Stimulated activated CD8-positive, alpha-beta memory T cell treated with anti-CD3 and anti-CD28 coated beads, Interleukin-12 subunit alpha, Interleukin-12 subunit beta, amount 100 ng/mL, for 24 hours (primary cell): ENCODE data around the gene MDM4.

ENCODE experiments used
- DNase-seq: peaks from one replicate; pipeline ENCODE4 v3.0.0-alpha.2; 2020; ENCODE audit errors: extremely low read depth

The MDM4 gene

DNA sequence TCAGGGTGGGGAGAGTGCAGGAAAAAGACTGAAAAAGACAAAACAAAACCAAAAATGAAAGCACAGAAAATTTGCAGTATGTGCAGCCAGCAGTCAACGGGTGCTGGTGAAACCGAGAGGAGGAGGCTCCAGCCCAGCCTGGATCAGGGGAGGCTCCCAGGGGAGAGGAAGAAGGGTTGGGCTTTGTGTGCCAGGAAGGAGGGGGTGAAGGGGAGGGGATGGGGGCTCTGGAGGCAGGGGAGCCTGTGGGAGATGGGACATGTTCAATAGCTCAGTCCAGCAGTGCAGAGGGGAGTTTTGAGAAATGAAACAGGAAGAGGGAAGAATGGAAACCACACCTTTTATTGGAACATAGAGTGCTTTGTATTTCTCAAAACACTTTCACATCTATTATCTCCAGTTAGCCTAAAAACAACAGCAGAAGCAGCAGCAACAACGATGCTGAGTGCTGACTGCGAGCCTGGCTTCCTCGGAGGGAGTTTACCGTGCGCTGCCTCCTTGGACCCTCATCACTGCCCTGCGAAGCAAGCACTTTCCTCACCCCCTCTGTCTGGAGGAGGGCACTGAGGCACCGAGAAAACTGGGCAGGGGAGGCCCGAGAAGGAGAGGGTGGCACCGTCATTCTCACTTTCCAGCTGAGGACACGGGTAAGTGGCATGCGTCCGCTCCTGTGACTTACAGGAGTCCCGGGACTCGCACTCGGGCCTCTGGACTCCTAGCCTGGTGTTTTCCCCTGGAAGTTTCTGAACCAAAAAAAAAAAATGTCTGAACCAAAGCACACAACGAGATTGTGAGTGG lies 62.9 kb downstream of the MDM4 start:
- DNase-seq = no peak

DNA sequence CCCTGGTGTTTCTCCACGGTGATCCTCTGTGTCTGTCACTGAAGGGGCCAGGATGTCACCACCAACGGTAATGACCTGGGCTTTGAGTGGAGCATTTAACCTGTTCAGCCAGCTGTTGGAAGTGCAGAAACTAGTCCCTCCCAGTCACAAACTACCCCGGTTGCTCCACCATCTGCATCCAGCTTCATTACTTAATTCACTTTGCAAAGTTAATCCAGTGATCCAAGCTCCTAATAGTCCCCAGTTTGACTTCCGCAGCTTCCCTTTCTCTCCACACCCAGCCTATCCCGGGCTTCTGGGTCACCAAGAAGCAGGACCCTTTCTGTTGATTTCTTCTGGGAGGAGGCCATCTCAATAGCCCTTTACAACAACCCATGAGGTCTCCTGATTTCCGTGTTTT lies 63.5 kb downstream of the MDM4 start:
- no peak for DNase-seq

DNA sequence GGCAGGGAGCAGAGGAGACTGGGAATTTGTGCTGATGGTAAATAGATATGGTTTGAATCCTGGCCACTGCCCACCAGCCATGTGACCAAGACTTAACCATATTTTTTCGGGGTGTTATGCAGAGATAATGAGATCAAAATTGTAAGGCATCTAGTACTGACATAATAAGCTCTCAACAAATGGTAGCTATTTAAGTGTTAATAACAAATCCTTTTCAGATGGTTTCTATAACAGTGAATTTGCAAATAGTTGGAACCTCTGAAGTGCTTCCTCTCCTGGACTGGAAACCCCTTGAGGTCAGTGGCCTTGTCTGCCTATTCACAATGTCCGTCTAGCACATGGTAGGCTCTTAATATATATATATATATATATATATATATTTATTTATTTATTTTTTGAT lies 64.7 kb downstream of the MDM4 start:
- no peak for DNase-seq

DNA sequence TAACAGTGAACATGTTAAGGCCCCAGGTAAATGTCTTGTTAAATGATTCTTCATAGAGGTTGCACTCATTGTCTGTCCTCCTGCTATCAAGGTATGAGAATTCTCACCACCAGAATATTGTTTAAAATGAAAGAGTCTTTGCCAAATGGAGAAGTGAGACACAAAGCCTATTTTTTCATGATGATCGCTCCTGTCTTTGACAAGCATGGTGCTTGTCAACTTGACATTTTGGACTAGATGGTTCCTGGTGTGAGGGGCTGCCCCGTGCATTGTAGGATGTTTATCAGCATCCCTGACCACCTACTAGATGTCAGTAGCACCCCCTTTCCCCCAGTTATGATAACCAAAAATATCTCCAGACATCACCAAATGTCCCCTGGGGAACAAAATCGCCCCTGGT lies 65.6 kb downstream of the MDM4 start:
- no peak for DNase-seq

DNA sequence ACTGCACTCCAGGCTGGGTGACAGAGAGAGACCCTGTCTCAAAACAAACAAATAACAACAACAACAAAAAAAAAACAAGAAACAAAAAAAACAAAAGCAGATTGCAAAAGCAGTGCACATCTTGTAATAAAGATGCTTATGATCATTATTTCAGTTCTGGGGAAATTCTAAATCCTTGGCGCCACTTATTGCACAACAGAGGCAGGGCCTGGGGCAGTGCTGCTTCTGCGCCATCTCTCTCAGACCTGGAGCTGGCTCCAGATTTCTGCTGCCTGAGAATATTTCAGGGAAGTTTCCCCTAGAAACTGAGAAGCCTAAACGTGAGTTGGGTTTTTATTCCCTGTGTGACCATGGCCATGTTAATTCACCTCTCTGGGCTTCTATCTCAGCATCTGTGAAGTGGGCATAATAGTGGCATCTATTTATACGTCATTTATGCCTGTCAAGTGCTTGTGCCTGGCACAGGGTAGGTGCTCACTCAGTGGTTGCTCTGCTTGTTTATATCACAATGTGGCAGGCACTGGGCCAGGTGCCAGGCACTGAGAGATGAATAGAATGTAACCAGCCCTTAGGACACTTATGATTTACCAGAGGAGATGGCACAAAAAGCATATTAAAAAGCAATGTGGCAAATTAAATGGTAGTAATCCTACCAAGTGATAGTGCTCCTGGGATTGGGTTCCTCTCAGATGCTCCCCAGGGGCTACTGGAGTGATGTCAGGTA lies 67.9 kb downstream of the MDM4 start:
- no peak for DNase-seq

DNA sequence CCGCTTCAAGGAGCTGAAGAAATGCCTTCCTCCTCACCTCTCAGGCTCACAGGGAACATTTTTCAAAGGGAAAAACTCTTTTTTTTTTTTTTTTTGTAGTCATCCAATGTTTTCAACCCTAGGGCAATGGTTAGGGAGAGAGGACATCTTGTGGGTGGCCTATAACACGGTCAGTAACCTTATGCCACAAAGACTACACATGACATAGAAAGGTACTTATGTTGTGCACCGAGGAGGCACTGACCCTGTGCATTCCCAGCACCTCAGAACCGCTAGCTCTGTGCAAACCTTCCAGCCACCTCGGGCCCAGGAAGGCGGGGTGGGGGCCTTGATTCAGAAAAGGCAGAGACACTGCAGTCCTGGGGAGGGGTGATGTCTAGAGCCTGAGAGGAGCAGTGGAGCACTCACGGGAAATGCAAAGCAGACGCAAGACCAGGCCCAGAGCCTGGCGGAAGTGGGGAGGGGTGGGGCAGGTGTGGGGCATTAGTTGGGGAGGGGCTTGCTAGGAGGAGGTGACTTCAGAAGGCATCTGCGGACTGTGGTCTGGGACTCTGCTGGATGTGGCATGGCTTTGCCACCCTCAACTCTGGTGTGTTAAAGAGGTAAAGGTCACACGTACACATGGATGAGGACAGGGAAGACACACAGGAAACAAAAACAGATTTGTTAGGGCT lies 68.6 kb downstream of the MDM4 start:
- no peak for DNase-seq

DNA sequence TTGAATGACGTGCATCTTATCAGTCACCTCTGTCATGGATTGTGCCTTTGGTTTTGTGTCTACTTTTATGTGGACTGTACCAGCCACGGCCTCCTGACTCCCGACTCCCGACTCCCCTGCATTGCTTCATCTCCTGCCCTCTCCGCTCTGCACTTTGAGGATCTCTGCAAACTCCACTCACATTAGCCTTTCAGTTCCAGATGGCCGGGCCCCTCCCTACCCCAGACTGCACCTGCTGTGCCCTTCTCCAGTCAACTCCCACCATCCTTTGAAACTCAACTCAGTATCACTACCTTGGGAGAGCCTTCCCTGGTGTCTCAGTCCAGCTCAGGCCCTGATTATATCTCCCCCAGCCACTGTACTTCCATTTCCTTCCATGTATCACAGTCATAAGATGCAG lies 71.4 kb downstream of the MDM4 start:
- DNase-seq = no peak

DNA sequence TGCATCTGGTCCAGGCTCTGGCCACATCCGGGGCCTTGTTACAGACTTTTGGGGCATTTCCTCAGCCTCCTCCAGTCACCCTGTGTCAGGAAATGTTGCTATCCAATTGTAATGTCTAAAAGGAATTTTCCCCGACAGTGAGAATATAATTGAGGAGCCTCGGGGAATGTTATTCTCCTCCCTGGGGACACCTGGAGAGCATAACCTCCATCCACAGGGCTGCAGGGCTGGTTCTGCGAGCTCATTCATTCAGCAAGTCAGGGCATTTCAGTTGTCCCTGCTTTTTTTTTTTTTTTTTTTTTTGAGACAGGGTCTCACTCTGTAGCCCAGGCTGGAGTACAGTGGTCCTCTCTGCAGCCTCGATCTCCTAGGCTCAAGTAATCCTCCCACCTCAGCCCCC lies 72.6 kb downstream of the MDM4 start:
- no peak for DNase-seq

DNA sequence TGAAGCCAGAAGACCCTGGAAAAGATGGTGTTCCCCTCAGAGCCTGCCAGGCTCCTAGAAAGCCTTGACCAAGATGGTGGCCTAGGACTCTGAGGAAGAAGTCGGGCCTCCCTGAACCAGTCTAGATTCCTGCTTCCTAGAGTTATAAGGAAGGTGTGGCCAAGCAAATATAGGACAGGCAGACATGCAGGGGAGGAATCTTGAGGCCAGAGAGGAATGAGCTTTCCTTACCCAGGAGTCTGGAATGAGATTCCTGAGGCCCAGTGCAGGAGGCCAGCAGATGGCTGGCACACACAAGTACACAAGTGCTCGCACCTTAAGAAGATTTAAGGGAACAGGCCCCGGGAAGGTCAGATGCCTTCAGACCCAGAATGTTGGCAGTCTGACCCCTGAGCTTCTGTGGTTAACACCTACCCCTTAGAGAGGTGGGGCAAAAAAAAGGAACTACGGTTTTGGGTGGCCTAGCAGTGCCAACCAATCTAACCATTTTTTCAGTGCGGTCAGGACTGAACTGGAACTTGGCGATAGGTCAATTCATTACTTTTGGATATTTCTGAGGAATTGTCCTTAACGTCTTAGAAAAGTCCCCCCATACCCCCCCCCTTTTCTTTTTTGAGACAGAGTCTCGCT lies 73.3 kb downstream of the MDM4 start:
- no peak for DNase-seq

DNA sequence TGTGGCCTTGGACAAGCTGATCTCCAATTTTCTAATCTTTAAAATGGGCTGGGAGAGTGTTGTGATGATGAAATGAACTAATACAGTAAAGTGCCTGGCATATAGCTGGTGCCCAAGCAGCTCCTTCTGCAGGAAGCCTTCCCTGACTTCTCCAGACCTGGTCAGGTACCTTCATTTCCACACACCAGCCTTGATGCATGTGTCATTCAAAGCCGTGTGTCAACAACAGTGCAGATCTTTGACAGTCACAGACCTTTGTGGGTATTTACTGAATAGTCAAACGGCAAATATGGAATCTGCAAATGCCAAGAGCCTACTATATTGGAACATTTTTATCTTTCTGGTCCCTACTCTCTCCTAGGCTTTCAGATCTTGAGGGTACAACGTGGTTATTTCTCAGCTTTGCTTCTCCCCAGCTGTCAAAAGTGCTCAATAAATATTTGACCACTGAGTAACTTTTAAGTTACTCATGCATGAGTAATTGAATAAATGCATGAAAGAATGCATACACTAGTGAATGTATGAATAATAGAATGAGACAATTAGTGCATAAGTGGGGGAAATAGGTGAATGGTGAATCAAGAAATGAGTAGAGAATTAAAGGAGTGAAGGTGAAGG lies 75.4 kb downstream of the MDM4 start:
- no peak for DNase-seq

DNA sequence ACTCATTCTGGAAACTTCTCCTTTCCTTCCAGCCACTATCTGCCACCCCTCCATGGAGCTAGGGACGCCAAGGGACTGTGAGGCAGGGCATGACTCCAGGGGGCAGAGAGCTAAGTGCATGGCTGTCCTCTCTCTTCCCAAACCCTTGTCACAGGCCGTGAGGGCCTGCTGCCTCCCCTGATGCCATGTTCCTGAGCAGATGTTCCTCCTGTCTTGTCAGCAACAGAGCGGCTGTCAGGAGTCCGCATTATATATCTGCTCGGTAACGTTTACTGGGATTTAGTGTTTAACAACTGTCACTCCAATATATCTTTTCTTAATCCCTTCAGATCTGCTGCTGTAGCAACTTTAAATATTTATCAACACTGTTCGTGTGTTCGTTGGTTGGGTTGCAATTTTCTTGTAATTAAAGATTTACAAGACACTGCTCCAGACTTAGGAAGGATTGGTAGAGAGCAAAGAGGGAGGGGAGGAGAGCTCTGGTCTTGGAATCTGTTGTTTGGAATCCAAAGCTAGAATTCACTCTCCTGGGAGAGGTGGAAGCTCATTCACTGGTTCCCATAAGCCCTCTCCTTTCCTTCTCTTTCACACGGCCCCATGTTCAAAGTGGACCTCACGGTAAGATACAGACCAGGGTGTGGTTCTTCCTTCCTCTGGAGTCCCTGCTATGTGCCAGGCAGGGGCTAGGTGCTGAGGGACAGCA lies 76.2 kb downstream of the MDM4 start:
- no peak for DNase-seq

DNA sequence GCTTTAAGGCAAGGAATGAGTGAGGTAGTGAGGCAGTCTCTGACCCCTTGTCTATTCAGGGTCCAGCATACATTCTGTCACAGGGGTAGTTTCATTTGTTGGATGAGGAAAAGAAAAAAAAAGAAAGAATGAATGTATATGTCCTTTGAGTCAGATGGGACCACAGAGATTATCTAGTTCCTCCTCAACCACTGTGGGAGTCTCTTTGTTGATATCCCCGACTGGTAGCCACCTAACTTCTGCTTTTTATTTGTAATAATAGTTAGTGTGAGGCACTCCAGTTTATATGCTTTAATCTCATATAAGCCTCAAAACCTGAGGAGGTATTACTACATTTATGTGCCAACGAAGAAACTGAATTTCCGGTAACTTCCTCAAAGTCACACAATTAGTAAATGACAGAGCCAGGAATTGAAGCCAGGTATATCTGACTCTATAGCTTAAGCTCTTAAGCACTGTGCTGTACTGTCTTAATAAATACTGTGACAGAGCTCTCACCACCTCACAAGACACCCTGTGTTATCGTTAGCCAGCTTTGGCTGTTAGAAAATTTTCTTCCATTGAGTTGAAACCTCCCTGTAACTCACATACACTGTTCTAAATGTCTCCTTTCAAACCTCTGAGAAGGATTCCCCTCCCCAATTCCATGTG lies 82.2 kb downstream of the MDM4 start:
- DNase-seq = no peak

DNA sequence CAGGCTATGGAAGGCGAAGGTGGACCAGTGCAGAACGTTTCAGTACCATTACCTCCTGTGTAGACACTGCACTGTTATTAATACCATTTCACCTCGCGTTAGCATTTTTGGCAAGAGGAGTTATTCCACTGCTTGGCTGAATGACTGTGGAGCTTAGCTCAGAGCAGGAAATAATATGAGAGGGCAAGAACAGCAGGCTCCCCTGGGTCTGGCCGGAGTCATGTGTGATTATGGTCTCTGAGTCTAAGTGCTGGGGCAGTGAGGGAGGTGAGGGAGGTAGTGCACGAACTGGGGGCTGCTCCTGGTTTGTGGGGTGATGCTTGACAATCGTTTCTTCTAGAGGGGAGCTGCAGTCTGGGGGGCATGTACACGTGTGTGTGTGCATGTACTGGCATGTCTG lies 82.9 kb downstream of the MDM4 start:
- DNase-seq = no peak

DNA sequence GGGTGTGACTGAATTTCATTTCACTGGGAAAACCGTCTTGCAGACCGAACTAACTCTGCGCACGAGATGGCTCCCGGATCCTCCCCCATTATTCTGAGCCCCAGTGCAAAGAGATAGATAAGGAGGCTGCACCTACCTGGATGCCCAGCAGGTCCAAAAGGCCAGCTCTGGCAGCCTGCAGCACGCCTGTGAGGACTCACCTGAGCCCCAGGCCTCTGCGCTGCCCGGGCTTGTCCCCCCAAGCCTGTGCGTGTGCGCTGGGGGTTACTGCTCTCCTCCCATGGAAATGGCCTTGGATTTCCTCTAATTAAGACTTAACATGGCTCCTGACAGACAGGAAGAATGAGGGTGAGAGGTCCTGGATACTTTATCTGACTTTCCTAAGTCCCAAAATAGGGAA lies 83.4 kb downstream of the MDM4 start:
- no peak for DNase-seq

DNA sequence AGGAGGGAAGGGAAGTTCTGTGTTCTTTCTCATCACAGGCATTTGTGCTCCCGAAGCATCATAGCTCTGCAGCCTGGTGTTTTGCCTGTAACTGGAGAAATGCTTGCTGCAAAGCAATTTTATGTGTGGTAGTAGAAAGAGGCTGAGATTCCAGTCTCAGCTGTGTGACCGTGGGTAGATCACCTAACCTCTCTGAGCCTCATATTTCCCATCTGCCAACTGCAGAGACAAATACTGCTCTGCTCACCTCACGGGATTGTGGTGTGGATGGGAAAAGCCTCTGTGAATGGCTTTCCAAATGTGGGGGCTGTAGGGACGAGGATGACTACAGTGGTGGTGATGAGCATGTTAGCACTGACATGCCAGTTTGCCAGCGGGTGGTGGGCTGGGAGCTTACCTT lies 84.0 kb downstream of the MDM4 start:
- DNase-seq = no peak

DNA sequence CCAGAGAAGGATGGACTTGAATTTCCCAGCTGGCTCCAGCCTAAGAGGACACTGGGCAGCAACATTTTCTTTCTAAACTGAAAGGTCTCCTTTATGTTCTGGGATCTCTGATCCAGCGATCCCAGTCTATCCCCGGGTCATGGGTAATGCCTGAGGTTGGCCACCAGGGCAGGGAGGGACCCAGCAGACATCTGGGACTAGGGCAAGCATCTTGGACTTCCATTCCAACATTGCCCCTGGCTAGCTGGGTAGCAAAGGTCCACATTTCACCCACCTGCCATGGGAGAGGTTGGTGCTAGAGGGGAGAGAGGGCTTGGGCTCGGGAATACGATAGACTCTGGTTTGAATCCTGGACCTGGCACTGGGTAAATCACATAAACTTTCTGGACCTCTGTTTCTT lies 84.8 kb downstream of the MDM4 start:
- DNase-seq = no peak

DNA sequence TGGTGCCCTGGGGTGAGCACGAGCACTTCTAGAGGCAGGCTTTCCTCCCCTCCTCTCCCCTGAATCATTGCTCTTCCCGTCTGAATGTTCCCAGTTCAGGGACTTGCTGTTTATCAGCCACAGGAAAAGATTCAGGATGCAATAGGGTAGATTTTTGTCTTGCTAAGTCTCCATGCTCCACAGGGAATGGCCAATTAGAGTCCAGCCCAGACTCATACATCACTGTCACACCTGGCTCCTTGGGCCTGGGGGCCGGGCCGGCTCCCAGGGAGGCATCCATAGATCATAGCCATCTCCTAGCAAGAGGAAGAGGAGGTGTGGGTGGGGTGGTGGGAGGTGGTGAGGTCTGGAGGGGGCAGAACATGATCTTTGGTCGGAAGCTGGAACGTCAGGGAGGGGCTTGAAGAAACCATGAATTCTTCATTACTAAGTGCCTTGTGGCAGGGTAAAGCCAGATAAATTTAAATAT lies 85.9 kb downstream of the MDM4 start:
- no peak for DNase-seq

DNA sequence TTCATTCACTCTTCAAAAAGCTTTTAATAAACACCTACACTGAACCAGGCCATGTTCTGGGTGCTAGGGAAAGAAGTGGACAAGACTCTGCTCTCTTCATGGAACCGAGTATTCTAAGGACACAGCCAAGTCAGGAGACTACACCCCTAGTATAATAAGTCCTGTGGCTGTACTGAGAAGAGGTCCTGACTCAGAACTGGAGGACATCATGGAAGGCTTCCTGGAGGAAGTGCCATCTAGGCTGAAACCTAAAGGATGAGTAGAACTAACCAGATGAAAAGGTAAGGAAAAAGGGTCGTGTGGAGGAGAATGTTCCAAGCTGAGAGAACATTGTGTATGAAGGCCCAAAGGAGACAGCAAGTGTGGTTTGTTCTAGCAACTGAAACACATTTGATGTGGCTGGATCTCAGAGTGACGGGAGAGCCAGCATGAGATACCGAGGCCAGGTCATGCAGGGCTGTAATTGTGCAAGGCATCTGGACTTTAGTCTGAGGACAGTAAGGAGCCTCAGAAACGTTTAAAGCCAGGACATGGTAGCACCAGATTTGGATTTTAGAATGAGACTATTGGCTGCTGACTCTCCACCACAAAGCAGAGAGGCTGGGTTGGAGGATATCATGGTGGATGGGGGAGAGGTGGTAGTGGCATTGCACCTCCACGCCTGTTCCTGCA lies 86.8 kb downstream of the MDM4 start:
- no peak for DNase-seq

DNA sequence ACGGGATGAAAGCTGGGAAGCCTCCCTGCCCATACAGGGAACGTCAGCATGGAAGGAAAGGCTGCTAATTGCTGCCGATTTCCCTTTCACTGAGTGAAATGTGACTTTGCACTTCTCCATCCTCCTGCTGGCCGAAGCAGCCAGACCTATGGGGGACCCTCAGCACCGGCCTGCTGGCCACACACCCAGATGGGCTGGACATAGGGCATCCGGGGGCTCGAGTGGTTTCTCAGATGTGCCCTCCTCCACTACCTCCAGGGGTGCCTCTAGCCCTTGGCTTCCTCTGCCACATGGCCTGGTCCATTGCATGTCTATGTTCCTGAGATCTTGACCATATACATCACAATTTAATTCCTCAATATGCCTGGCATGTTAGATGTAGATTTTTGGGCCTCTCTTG lies 89.6 kb downstream of the MDM4 start:
- DNase-seq = no peak
